Measurements from ENCODE around the gene EPHA8. TPM values are rescaled to one million over a fixed set of nuclear protein-coding genes. Genes with fewer than 3 reads are reported as not detected.

Gene EPHA8
- total RNA-seq, 2 donors from 2014 or later = 0.05 to 4.1 TPM

DNA sequence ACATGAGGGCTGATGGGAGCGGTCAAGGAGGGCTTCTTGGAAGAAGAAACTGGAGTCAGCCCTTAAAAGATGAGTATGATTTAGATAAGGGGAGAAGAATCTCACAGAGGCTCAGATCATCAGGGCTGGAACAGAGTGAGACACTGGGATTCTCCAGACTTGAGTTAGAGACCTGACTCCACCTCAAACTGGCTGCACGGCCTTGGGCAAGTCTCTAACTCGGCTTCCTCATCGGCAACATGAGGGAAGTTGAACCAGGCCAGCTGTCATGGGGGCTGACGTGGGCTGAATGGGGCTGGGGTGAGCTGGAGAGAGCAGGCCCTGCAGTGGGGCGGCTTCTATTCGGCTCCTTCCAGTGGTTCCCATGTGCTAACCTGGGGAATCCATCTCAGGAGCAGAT is 82.6 kb downstream of the EPHA8 start:
- Histone ChIP-seq H3K27ac (no peak overlapping the region), H3K4me1 (replicated peaks) (no peaks in the 10 kb centered on the region), H3K27me3 (replicated peaks; ENCODE audit: insufficient read depth) (no peaks in the 10 kb centered on the region), H3K9me3 (no peaks in the 10 kb centered on the region), H3K4me3 (no peak overlapping the region), H3K36me3 (no peaks in the 10 kb centered on the region)
- intact Hi-C loops (cut with DNase I) = loop anchor here (10.0 kb wide), 1 partner anchor 541 kb away; no protein-coding TSS in a partner anchor
- 73% methylated on average over 7 of the region's 7 CpGs for WGBS
- no peak for TF ChIP-seq POLR2A (IDR thresholded peaks at IDR 0.05)
- no peak for TF ChIP-seq POLR2AphosphoS5 (IDR thresholded peaks at IDR 0.05)
- TF ChIP-seq, protein P1, sequence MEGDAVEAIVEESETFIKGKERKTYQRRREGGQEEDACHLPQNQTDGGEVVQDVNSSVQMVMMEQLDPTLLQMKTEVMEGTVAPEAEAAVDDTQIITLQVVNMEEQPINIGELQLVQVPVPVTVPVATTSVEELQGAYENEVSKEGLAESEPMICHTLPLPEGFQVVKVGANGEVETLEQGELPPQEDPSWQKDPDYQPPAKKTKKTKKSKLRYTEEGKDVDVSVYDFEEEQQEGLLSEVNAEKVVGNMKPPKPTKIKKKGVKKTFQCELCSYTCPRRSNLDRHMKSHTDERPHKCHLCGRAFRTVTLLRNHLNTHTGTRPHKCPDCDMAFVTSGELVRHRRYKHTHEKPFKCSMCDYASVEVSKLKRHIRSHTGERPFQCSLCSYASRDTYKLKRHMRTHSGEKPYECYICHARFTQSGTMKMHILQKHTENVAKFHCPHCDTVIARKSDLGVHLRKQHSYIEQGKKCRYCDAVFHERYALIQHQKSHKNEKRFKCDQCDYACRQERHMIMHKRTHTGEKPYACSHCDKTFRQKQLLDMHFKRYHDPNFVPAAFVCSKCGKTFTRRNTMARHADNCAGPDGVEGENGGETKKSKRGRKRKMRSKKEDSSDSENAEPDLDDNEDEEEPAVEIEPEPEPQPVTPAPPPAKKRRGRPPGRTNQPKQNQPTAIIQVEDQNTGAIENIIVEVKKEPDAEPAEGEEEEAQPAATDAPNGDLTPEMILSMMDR (IDR thresholded peaks at IDR 0.05) = no peak
- DNase-seq (ENCODE audit: low spot score) = no peak

DNA sequence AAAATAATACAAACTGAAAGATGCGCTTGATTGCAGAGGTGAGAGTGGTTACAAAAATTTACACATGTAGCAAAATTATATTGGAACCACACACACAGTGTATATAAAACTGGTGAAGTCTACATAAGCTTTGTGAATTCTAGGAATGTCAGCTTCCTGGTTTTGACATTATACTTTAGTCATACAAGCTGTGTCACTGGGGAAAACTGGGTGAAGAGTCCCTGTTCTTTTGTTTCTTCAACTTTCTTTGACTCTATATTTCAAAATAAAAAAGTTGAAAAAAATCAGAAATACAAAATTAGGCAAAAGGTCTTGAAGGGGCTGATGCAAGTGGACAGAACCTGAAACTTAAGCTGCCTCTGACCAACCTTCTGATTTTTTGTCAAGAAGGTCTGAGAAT is 83.1 kb downstream of the EPHA8 start:
- intact Hi-C loops (cut with DNase I) = loop anchor here (10.0 kb wide), 1 partner anchor 542 kb away; no protein-coding TSS in a partner anchor
- 96% methylated on average over 1 of the region's 1 CpG for WGBS
- H3K4me3 ChIP-seq = no peak overlapping the region

DNA sequence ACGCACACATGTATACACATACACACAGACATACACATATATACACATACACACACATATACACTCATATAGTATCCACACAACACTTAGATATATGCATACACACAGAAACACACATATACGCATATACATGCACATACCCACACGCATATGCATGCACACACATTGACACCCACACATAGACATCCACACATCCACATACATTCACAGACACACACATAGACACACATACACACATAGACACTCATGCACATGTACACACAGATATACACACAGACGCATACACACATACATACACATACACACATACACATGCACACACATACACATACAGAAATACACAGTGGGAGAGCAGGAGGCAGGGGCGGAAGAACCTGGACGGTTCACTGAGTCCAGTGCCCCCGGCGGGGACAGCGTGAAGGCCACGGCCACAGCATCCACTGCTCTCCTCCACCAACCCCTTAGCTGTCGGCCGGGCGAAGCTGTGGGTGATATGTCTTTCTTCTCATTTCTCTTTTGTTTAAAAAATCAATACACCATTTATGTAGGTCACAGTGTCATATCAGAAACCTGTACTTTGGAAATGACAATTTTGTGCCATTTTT is 86.9 kb downstream of the EPHA8 start:
- TF ChIP-seq POLR2A (IDR thresholded peaks at IDR 0.05) (no peak), POLR2AphosphoS5 (IDR thresholded peaks at IDR 0.05) (no peak)
- TF ChIP-seq, protein P1 (IDR thresholded peaks at IDR 0.05) = no peak
- Histone ChIP-seq H3K9me3 (no peaks in the 10 kb centered on the region), H3K27me3 (replicated peaks; ENCODE audit: insufficient read depth) (no peaks in the 10 kb centered on the region), H3K27ac (no peak overlapping the region), H3K4me3 (no peak overlapping the region), H3K36me3 (no peaks in the 10 kb centered on the region), H3K4me1 (replicated peaks) (no peaks in the 10 kb centered on the region)
- 93% methylated on average over 13 of the region's 13 CpGs for WGBS
- intact Hi-C loops (cut with DNase I) = no loop called here
- DNase-seq (ENCODE audit: low spot score) = no peak

More for the DNA sequence above, 83.1 kb downstream of the EPHA8 start:
- no peaks in the 10 kb centered on the region for H3K4me1 ChIP-seq (replicated peaks)
- no peaks in the 10 kb centered on the region for H3K9me3 ChIP-seq
- no peaks in the 10 kb centered on the region for H3K27me3 ChIP-seq (replicated peaks; ENCODE audit: insufficient read depth)
- DNase-seq (ENCODE audit: low spot score) = no peak
- H3K27ac ChIP-seq = no peak overlapping the region
- TF ChIP-seq POLR2A (IDR thresholded peaks at IDR 0.05) = no peak
- TF ChIP-seq POLR2AphosphoS5 (IDR thresholded peaks at IDR 0.05) = no peak
- TF ChIP-seq, protein P1 (IDR thresholded peaks at IDR 0.05) = no peak
- H3K36me3 ChIP-seq = no peaks in the 10 kb centered on the region

DNA sequence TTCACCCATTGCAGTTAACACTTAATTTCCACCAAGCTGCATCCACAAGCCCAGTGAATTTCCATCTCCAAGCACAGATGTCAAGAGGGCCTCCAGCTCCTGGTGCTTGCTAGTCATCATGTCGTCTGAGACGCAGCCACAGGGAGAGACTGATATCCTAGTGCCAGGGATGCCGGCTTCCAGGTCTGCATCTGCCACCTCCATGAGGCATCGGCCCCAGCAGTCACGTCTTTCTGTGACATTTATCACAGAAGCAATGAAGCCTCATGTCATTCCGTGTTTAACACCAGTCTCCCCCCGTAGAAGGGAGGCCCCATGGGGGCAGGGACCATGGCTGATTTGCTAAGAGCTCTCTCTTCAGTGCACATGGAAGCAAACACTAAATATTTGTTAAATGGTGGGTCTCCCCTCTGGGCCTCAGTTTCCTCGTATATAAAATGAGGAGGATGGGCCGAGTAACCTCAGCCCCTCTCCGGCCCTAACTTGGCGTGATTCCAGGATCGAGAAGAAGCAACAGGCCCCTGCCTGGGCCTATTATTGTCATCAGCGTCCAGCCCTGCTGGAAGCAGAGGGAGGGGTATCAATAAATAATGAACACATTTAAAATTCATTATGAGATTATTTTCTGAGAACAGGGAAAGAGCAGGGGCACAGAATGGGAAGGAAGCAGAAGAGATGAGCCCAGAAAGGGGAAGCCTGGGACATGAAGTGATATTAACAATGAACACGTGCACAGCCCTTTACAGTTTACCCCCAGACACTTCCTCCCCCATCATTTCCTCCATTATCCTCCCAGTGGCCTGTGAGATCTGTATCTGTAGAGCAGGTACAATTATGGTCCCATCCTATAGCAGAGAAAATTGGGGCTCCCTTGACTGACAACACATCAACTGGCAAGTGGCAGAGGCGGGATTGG is 88.9 kb downstream of the EPHA8 start:
- Histone ChIP-seq H3K4me1 (replicated peaks) (no peaks in the 10 kb centered on the region), H3K27me3 (replicated peaks; ENCODE audit: insufficient read depth) (no peaks in the 10 kb centered on the region), H3K36me3 (no peaks in the 10 kb centered on the region), H3K9me3 (no peaks in the 10 kb centered on the region), H3K4me3 (no peak overlapping the region), H3K27ac (no peak overlapping the region)
- intact Hi-C loops (cut with DNase I) = no loop called here
- TF ChIP-seq POLR2A (IDR thresholded peaks at IDR 0.05) (no peak), POLR2AphosphoS5 (IDR thresholded peaks at IDR 0.05) (no peak)
- TF ChIP-seq, protein P1 (IDR thresholded peaks at IDR 0.05) = no peak
- no peak for DNase-seq (ENCODE audit: low spot score)
- WGBS = 63% methylated on average over 15 of the region's 15 CpGs
